PFSK-1 (cell line): ENCODE results near the gene PEAK1.

Experiments
- FOXP2 ChIP-seq: optimal IDR thresholded peaks from 2 replicates; pipeline ENCODE3; 2011; ENCODE audit warnings: borderline replicate concordance, control low read depth, inconsistent platforms; ENCODE audit not compliant: insufficient read depth; ENCODE audit errors: extremely low read length, extremely low read depth
- POLR2AphosphoS5 ChIP-seq: IDR thresholded peaks from 2 replicates; pipeline ENCODE4 v1.6.1; 2012; ENCODE audit warnings: low read depth, mild to moderate bottlenecking, control low read depth, low read length, moderate library complexity
- REST ChIP-seq, 2 experiments: IDR thresholded peaks; 2 replicates each; pipeline versions ENCODE4 v1.6.1 to v1.8.0; 2011 to 2012; ENCODE audit warnings: low read depth in 2 of 2, low read length in 2 of 2, control low read depth in 1 of 2, inconsistent platforms in 1 of 2, mild to moderate bottlenecking in 1 of 2, moderate library complexity in 1 of 2; ENCODE audit not compliant: insufficient read depth in 1 of 2
- SIN3A ChIP-seq: IDR thresholded peaks from 2 replicates; pipeline ENCODE4 v1.6.1; 2012; ENCODE audit warnings: mild to moderate bottlenecking, low read length, moderate library complexity, borderline replicate concordance; ENCODE audit not compliant: insufficient read depth
- TAF1 ChIP-seq: IDR thresholded peaks from 2 replicates; pipeline ENCODE4 v1.6.1; 2012; ENCODE audit warnings: low read length, control low read depth, borderline replicate concordance; ENCODE audit not compliant: insufficient read depth

The PEAK1 gene

GRCh38 chr15:77094397-77095030 lies 325.4 kb downstream of the PEAK1 start:
- TF ChIP-seq POLR2AphosphoS5, result no peak
- no peak for TF ChIP-seq TAF1
- TF ChIP-seq SIN3A, result no peak
- no peak for TF ChIP-seq REST (IDR thresholded peaks at IDR 0.05; ENCODE audit: insufficient read depth in 1 of 2, low read depth in 2 of 2, low read length in 2 of 2)
- TF ChIP-seq FOXP2, result no peak

- TF ChIP-seq REST (IDR thresholded peaks at IDR 0.05; ENCODE audit: insufficient read depth in 1 of 2, low read depth in 2 of 2, low read length in 2 of 2) (no peak), TAF1 (no peak), POLR2AphosphoS5 (no peak), FOXP2 (no peak), SIN3A (no peak)
These were observed 326.5 kb downstream of the PEAK1 start for GRCh38 chr15:77093436-77093835.

GRCh38 chr15:77091097-77091496 lies 328.8 kb downstream of the PEAK1 start:
- TF ChIP-seq REST (IDR thresholded peaks at IDR 0.05; ENCODE audit: insufficient read depth in 1 of 2, low read depth in 2 of 2, low read length in 2 of 2) (no peak), SIN3A (no peak), POLR2AphosphoS5 (no peak), FOXP2 (no peak), TAF1 (no peak)

- TF ChIP-seq FOXP2, result no peak
- TF ChIP-seq POLR2AphosphoS5, result no peak
- TF ChIP-seq SIN3A, result no peak
- no peak for TF ChIP-seq TAF1
- TF ChIP-seq REST (IDR thresholded peaks at IDR 0.05; ENCODE audit: insufficient read depth in 1 of 2, low read depth in 2 of 2, low read length in 2 of 2), result no peak
These were observed 332.7 kb downstream of the PEAK1 start for GRCh38 chr15:77087213-77087612.

GRCh38 chr15:77085297-77085696 lies 334.6 kb downstream of the PEAK1 start:
- TF ChIP-seq POLR2AphosphoS5, result no peak
- no peak for TF ChIP-seq SIN3A
- TF ChIP-seq TAF1, result no peak
